Right lobe of liver (tissue), 6 donors: ENCODE measurements around the gene SLC25A14. TPM values are rescaled to one million over a fixed set of nuclear protein-coding genes. Genes with fewer than 3 reads are reported as not detected.
"Not testable (repeated sequence)": the region's sequence is repeated elsewhere in the genome, so short reads cannot be mapped to it uniquely, and the experiment has no call there.

Experiments used
- ATAC-seq, 4 donors: fragments of 200-7000 bp; cut with Tn5 transposase; one replicate each; pipeline ENCODE4 v1.9.1; 2020; ENCODE audit warnings: mild to moderate bottlenecking in 4 of 4, moderate library complexity in 4 of 4
- DNase-seq, 3 donors: peaks; one replicate each; pipeline ENCODE4 v3.0.0-alpha.2; 2020
- H3K27ac ChIP-seq, 3 donors: fragments of 200-600 bp; one replicate each; pipeline ENCODE4 v1.8.0; 2022
- H3K27me3 ChIP-seq, 2 donors: fragments of 200-600 bp; one replicate each; pipeline ENCODE4 v1.8.0; 2022
- H3K36me3 ChIP-seq, 4 donors: fragments of 200-600 bp; sonication (generic) in 1 of 4; one replicate each; pipeline versions ENCODE4 v1.5.1 to v1.8.0; 2017 to 2022; ENCODE audit warnings: control low read depth in 1 of 4
- H3K4me1 ChIP-seq, 4 donors: fragments of 200-600 bp; sonication (generic) in 1 of 4; one replicate each; pipeline versions ENCODE4 v1.5.1 to v1.8.0; 2017 to 2022; ENCODE audit warnings: control low read depth in 1 of 4
- H3K4me3 ChIP-seq, 3 donors: fragments of 200-600 bp; one replicate each; pipeline ENCODE4 v1.8.0; 2022
- H3K9me3 ChIP-seq, 4 donors: fragments of 200-600 bp; sonication (generic) in 1 of 4; one replicate each; pipeline versions ENCODE4 v1.5.1 to v1.8.0; 2017 to 2022; ENCODE audit warnings: control low read depth in 1 of 4
- CTCF ChIP-seq, 4 donors: fragments of 200-600 bp in 3 of 4; fragments of 450-650 bp in 1 of 4; IDR thresholded peaks; one replicate each; pipeline versions ENCODE4 v1.5.1 to v1.8.0; 2016 to 2022; ENCODE audit warnings: antibody characterized with exemption in 4 of 4, mild to moderate bottlenecking in 2 of 4
- POLR2A ChIP-seq: fragments of 450-650 bp; IDR thresholded peaks from one replicate; pipeline ENCODE4 v1.6.1; 2017; ENCODE audit warnings: antibody characterized with exemption, mild to moderate bottlenecking
- WGBS: methylation state at CpG from one replicate; pipeline ENCODE4 v1.1.6; 2018; ENCODE audit warnings: low coverage, low lambda C conversion rate; ENCODE audit not compliant: insufficient coverage; ENCODE audit errors: missing lambda C conversion rate; 5-methylcytosine and 5-hydroxymethylcytosine counted together
- intact Hi-C, 2 donors: fragments of 100-400 bp; cut with DNase I; formaldehyde crosslinking; loops; one replicate each; pipeline versions ENCODE4 v1.11.2 to v1.14.1; 2022
- total RNA-seq, 6 experiments: library from RNA; depleted of rRNA in 2 of 6; stranded (reverse); fragments of >200 nt in 2 of 6; fragmentation: NEBNext Ultra II Directional in 3 of 6; extraction: Animal tissue kit (Norgen Biotek cat#: 25700) in 3 of 6; gene quantifications; one replicate each; pipeline versions ENCODE4 v1.1.0 to v1.2.4, GENCODE V29; 2016 to 2023
- donor health status: DM: no; HTN: yes; CAD: no.
- donor health status: DM: no; HTN: no; CAD: no.
- donor health status: DM: no; HTN: no; CAD: no.
- donor health status: DM: no; HTN: yes; CAD: no.
- donor health status: DM: no; HTN: yes; CAD: no.

Gene SLC25A14
- total RNA-seq, 6 experiments from 2014 or later, result 3.1 to 9.9 (median 3.7) TPM

GRCh38 chrX:130304587-130305368, 34.9 kb upstream of the SLC25A14 start:
- peak; percentile 91 to 97 (median 93) for ATAC-seq
- H3K36me3 ChIP-seq, result no peaks in the 10 kb centered on the region
- WGBS, result 52% methylated on average over 5 of the region's 5 CpGs
- intact Hi-C loops, result no loop called here
- H3K27ac ChIP-seq, result no peak overlapping the region
- peak in 1 of 4 donors; percentile 13 for TF ChIP-seq CTCF (IDR thresholded peaks at IDR 0.05)
- no peak for TF ChIP-seq POLR2A
- H3K4me1 ChIP-seq, result no peaks in the 10 kb centered on the region
- peak in 1 of 3 donors; percentile 72 for DNase-seq
- H3K9me3 ChIP-seq, result no peaks in the 10 kb centered on the region
- no peak overlapping the region for H3K4me3 ChIP-seq
- H3K27me3 ChIP-seq, result no peaks in the 10 kb centered on the region

GRCh38 chrX:130319886-130320285, 19.8 kb upstream of the SLC25A14 start:
- ATAC-seq, DNase-seq, H3K36me3 ChIP-seq, H3K27me3 ChIP-seq, H3K9me3 ChIP-seq, H3K4me3 ChIP-seq, H3K4me1 ChIP-seq, intact Hi-C loops, H3K27ac ChIP-seq: not testable (repeated sequence)
- WGBS, result 34% methylated on average over 3 of the region's 3 CpGs

GRCh38 chrX:130321550-130321949, 18.2 kb upstream of the SLC25A14 start:
- DNase-seq (no peak), ATAC-seq (no peak)
- intact Hi-C loops, result no loop called here
- H3K9me3 ChIP-seq, result no peaks in the 10 kb centered on the region
- no peaks in the 10 kb centered on the region for H3K4me1 ChIP-seq
- no peaks in the 10 kb centered on the region for H3K36me3 ChIP-seq
- WGBS, result 62% methylated on average over 2 of the region's 2 CpGs
- TF ChIP-seq CTCF (IDR thresholded peaks at IDR 0.05) (no peak), POLR2A (no peak)
- no peak overlapping the region for H3K4me3 ChIP-seq
- H3K27ac ChIP-seq, result no peak overlapping the region
- no peaks in the 10 kb centered on the region for H3K27me3 ChIP-seq

DNA sequence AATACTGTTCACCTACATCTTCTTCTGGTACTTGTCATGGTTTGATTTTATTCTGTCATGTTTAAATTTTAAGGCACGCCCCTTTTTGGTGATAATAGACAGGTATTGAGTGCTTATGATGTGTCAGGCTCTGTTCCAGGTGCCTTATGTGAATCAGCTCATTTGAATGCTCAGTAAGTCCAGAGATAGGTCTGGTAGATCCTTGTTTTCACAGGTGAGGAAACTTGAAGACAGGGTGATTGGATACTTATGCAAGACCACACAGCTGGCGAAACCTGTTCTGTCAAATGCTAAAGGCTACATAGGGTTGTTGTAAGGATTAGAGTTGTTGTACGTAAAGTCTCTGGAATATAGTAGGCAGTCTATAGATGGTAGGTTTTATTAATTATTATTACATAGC, 9.6 kb upstream of the SLC25A14 start:
- DNase-seq (no peak), ATAC-seq (no peak)
- WGBS, result 56% methylated on average over 3 of the region's 3 CpGs
- Histone ChIP-seq H3K36me3 (no peaks in the 10 kb centered on the region), H3K4me3 (no peak overlapping the region), H3K27me3 (peaks cover 0 to 5% of the 10 kb centered on the region in 2 donors), H3K27ac (no peak overlapping the region), H3K4me1 (no peaks in the 10 kb centered on the region), H3K9me3 (no peaks in the 10 kb centered on the region)
- intact Hi-C loops, result no loop called here
- TF ChIP-seq CTCF (IDR thresholded peaks at IDR 0.05), result no peak
- no peak for TF ChIP-seq POLR2A

GRCh38 chrX:130330706-130331105, 9.0 kb upstream of the SLC25A14 start:
- peak; percentile 39 to 54 (median 48) for TF ChIP-seq CTCF (IDR thresholded peaks at IDR 0.05)
- no peak for TF ChIP-seq POLR2A
- ATAC-seq, result peak; percentile 90 to 93 (median 92)
- intact Hi-C loops, result no loop called here

More at GRCh38 chrX:130330706-130331105, 9.0 kb upstream of the SLC25A14 start:
- Histone ChIP-seq H3K27ac (no peak overlapping the region), H3K36me3 (no peaks in the 10 kb centered on the region), H3K4me1 (no peaks in the 10 kb centered on the region), H3K27me3 (peaks cover 0 to 5% of the 10 kb centered on the region in 2 donors), H3K4me3 (no peak overlapping the region), H3K9me3 (no peaks in the 10 kb centered on the region)
- peak; percentile 61 to 80 (median 64) for DNase-seq
- WGBS, result 6% methylated on average over 8 of the region's 10 CpGs
